Loucy (cell line): ENCODE results near the gene PLA2G4E.

ENCODE experiments used
- H2AFZ ChIP-seq: fragments of 200-600 bp; sonication (generic); 2 replicates; pipeline ENCODE4 v1.6.0; 2016; ENCODE audit warnings: antibody characterized with exemption, mild to moderate bottlenecking, low read length, moderate library complexity
- H3F3A ChIP-seq: fragments of 200-600 bp; 2 replicates; pipeline ENCODE4 v1.6.0; 2016; ENCODE audit warnings: antibody characterized with exemption, low read depth, mild to moderate bottlenecking
- H3K27me3 ChIP-seq: fragments of 200-600 bp; sonication (generic); 2 replicates; pipeline ENCODE4 v1.6.1; 2014; ENCODE audit warnings: low read length, mild to moderate bottlenecking; ENCODE audit not compliant: insufficient read depth, poor library complexity, severe bottlenecking
- H3K36me3 ChIP-seq: fragments of 200-600 bp; sonication (generic); 2 replicates; pipeline ENCODE4 v1.6.1; 2016; ENCODE audit warnings: low read length; ENCODE audit not compliant: insufficient read depth
- H3K4me1 ChIP-seq: fragments of 200-600 bp; sonication (generic); 2 replicates; pipeline ENCODE4 v1.5.1; 2014; ENCODE audit warnings: low read length, mild to moderate bottlenecking; ENCODE audit not compliant: insufficient read depth, poor library complexity, severe bottlenecking
- H3K4me2 ChIP-seq: fragments of 200-600 bp; sonication (generic); 2 replicates; pipeline ENCODE4 v1.6.0; 2014; ENCODE audit warnings: antibody characterized with exemption, low read length, low read depth, mild to moderate bottlenecking; ENCODE audit not compliant: poor library complexity, severe bottlenecking
- H3K4me3 ChIP-seq: fragments of 200-600 bp; sonication (generic); 2 replicates; pipeline ENCODE4 v1.5.1; 2014; ENCODE audit warnings: low read length, mild to moderate bottlenecking, mixed read lengths; ENCODE audit not compliant: poor library complexity, severe bottlenecking
- H3K79me2 ChIP-seq: fragments of 200-600 bp; sonication (generic); 2 replicates; pipeline ENCODE4 v1.6.1; 2014; ENCODE audit warnings: low read length; ENCODE audit not compliant: insufficient read depth
- H3K9ac ChIP-seq: fragments of 200-600 bp; sonication (generic); 2 replicates; pipeline ENCODE4 v1.6.0; 2014; ENCODE audit warnings: mild to moderate bottlenecking, low read depth, low read length, moderate library complexity; ENCODE audit not compliant: poor library complexity, severe bottlenecking
- H3K9me2 ChIP-seq: fragments of 200-600 bp; sonication (generic); replicated peaks from 2 replicates; pipeline ENCODE4 v1.6.1; 2016; ENCODE audit warnings: low read depth, low read length, mixed read lengths
- H3K9me3 ChIP-seq: fragments of 200-600 bp; sonication (generic); 2 replicates; pipeline ENCODE4 v1.6.1; 2014; ENCODE audit warnings: mild to moderate bottlenecking, antibody characterized with exemption, low read length, low read depth; ENCODE audit not compliant: insufficient read depth
- H4K20me1 ChIP-seq: fragments of 200-600 bp; sonication (generic); 2 replicates; pipeline ENCODE4 v1.6.0; 2014; ENCODE audit warnings: antibody characterized with exemption, low read length, mild to moderate bottlenecking; ENCODE audit not compliant: insufficient read depth, poor library complexity, severe bottlenecking
- EZH2phosphoT487 ChIP-seq: fragments of 200-600 bp; IDR thresholded peaks from 2 replicates; pipeline ENCODE4 v1.6.1; 2018; ENCODE audit warnings: antibody characterized with exemption, mild to moderate bottlenecking, moderate library complexity, borderline replicate concordance
- TF ChIP-seq, protein P1 (sequence below): fragments of 200-600 bp; sonication (generic); conservative IDR thresholded peaks from 2 replicates; pipeline ENCODE4 v1.5.1; 2014; ENCODE audit warnings: mild to moderate bottlenecking, antibody characterized with exemption, low read length

Gene PLA2G4E

DNA sequence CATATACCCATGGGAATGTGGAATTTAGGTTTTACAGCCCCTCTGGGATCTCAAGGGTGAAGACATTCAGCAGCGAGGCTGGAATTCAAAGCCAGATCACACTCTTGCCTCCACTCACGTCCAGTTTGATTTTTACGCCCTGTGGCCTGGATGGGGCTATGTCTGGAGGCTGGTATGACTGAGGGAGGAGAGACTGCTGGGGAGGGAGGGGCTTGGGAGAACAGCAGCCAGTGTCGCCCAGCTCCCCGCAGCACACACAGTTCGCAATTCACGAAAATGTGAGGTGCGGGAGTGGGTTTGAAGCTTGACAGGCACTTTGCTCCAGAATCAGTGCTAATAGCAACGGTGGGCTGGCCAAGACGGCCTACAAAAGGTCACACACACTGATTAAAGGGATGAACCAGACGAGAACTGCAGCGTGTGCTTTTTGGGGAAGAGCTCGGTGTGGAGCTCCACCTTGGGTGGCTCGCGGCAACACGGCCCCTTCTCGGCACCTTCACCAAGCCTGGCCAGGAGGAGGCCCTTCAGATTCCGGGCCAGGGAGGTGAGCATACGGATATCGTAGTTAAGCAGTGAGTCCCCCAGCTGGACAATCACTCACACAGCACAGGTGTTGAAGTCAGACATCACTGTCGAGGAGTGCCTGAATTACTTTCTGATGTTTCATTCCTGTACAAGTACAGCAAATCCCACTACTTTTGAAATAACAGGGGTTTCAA, 64.9 kb downstream of the PLA2G4E start:
- Histone ChIP-seq H3K4me2 (no peak overlapping the region), H3K9me3 (no peaks in the 10 kb centered on the region), H3K36me3 (peaks cover 3% of the 10 kb centered on the region; the same call in 1 of the 2 replicates), H3K9ac (no peak overlapping the region), H3K79me2 (no peaks in the 10 kb centered on the region), H3K9me2 (no peaks in the 10 kb centered on the region), H3K4me3 (no peak overlapping the region), H3K4me1 (peaks cover 8% of the 10 kb centered on the region), H2AFZ (no peak overlapping the region), H3F3A (no peaks in the 10 kb centered on the region), H4K20me1 (no peaks in the 10 kb centered on the region), H3K27me3 (no peaks in the 10 kb centered on the region)
- no peak for TF ChIP-seq EZH2phosphoT487
- TF ChIP-seq, protein P1, sequence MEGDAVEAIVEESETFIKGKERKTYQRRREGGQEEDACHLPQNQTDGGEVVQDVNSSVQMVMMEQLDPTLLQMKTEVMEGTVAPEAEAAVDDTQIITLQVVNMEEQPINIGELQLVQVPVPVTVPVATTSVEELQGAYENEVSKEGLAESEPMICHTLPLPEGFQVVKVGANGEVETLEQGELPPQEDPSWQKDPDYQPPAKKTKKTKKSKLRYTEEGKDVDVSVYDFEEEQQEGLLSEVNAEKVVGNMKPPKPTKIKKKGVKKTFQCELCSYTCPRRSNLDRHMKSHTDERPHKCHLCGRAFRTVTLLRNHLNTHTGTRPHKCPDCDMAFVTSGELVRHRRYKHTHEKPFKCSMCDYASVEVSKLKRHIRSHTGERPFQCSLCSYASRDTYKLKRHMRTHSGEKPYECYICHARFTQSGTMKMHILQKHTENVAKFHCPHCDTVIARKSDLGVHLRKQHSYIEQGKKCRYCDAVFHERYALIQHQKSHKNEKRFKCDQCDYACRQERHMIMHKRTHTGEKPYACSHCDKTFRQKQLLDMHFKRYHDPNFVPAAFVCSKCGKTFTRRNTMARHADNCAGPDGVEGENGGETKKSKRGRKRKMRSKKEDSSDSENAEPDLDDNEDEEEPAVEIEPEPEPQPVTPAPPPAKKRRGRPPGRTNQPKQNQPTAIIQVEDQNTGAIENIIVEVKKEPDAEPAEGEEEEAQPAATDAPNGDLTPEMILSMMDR: no peak

DNA sequence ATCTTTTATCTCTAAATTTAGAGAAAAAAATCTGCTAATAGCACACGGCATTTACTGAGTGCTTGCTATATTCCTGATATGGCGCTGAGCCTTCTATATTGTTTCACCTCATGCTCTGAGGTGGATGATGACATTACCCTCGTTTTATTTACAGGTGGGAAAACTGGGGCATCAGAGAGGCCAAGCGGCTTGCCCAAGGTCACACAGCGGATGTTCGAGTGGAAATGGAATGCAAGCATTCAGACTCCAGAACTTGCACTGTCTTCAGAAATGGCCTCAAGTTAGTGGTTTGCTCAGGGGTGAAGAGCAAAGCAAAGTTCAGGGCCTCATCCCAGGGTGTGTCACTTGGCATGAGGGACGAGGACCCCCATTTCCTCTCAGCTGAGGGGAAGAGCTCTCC, 65.7 kb downstream of the PLA2G4E start:
- H3K79me2 ChIP-seq: no peaks in the 10 kb centered on the region

DNA sequence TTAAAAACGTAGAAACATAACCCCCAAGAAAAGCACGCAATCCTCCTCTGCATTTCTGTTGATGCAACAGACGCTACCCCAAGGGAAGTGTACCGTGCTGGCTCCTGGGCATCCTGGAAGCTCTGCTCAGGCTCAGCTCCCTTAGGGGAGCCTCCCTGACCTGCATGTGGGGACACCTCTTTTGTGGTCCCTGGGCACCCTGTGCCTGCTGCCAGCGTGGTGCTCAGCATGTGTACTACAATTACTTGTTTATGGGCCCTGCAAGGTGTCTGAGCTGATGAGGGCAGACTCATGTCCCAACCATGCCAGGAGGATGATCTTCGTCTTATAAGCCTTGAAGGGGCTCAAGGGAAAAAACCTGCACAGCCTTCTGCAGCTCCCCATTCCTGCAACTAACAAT, 66.8 kb downstream of the PLA2G4E start:
- Histone ChIP-seq H3K4me1 (peaks cover 8% of the 10 kb centered on the region), H3K79me2 (no peaks in the 10 kb centered on the region), H3K36me3 (peaks cover 3% of the 10 kb centered on the region; the same call in 1 of the 2 replicates), H2AFZ (no peak overlapping the region), H3K9ac (no peak overlapping the region), H3F3A (no peaks in the 10 kb centered on the region), H3K9me2 (no peaks in the 10 kb centered on the region), H3K27me3 (no peaks in the 10 kb centered on the region), H3K9me3 (no peaks in the 10 kb centered on the region), H3K4me3 (no peak overlapping the region), H4K20me1 (no peaks in the 10 kb centered on the region), H3K4me2 (no peak overlapping the region)
- TF ChIP-seq, protein P1: no peak
- no peak for TF ChIP-seq EZH2phosphoT487

More for the DNA sequence above, 65.7 kb downstream of the PLA2G4E start:
- H2AFZ ChIP-seq: no peak overlapping the region
- H4K20me1 ChIP-seq: no peaks in the 10 kb centered on the region
- H3K9ac ChIP-seq: no peak overlapping the region
- no peak for TF ChIP-seq EZH2phosphoT487
- TF ChIP-seq, protein P1: no peak
- no peak overlapping the region for H3K4me3 ChIP-seq
- H3K36me3 ChIP-seq: peaks cover 3% of the 10 kb centered on the region; the same call in 1 of the 2 replicates
- H3K9me2 ChIP-seq: no peaks in the 10 kb centered on the region
- no peaks in the 10 kb centered on the region for H3K27me3 ChIP-seq
- no peaks in the 10 kb centered on the region for H3F3A ChIP-seq
- no peaks in the 10 kb centered on the region for H3K9me3 ChIP-seq
- H3K4me1 ChIP-seq: peaks cover 8% of the 10 kb centered on the region
- no peak overlapping the region for H3K4me2 ChIP-seq
